SW 1271 (cell line): Measurements from ENCODE around the gene TPRG1L.
A peak's percentile ranks its signal among the peaks of the same experiment; 100 is the strongest.
"Not testable (repeated sequence)": the region's sequence is repeated elsewhere in the genome, so short reads cannot be mapped to it uniquely, and the experiment has no call there.

Source experiments
- DNase-seq, 2 experiments: peaks; one replicate each; lab custom pipeline; 2025; lab: John Stamatoyannopoulos, UW

The TPRG1L gene

DNA sequence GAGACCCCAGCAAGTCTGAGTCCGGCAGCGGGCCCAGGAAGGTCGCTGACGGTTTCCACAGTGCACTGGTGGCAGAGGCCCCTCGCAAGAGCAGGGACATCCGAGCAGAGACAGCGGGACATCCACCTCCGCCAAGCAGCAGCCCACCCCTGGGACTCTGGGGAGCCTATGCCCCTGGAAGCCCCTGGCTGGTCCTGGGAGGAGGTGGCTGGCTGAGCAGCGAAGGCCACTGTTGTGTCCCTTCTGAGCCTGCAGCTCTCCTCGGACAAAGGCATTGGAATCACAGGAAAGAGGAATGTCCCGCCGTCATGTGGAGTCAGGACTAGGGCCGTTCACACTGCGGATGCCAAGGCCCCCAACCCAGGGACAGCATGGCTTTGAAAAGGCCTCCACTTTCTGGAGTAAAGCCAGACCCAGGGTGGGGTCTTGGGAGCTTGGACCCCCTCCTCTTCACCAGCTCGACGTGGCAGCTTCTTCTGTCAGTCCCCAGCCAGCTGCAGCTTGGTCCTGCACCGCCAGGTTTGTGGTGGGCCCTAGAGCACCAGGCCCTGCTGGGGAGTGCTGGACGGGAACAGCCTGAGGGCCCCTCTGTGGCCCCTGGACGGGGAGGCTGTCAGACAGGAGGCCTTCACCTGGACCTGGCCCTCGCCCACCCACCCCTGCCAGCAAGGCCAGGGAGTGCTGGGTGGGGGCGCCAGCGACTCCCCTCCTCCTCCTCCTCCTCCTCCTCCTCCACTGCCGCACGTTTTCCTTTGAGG, 14.9 kb upstream of the TPRG1L start:
- DNase-seq: no peak

DNA sequence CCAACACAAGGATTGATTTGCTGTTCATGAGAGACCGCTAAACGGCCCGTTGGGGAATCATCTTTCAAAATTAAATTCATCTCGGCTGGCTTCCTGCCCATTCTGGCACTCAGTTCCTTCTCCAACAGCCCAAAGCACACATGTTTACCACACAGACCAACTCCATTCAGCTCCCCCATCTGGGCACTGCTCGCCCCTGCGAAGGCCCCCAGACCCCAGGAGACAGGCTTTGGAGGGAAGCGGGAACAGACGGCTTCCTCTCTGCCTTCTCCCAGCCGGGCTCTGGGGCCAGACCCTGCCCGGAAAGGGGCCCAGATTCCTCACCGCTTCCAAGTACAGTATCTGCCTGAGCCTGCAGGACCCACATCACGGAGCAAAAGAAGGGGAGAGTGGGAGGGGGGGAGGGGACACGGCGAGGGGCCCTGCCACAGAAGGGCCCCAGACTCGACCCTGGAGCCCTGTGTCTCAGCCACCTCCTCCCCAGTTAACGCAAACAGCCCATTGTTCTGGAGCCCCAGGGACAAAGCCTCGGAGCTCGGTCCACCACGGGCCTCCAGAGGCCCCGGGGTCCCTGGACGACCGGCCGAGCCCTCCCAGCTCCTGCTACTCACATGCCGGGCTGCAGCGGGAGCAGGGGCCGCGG, 14.2 kb upstream of the TPRG1L start:
- no peak for DNase-seq

DNA sequence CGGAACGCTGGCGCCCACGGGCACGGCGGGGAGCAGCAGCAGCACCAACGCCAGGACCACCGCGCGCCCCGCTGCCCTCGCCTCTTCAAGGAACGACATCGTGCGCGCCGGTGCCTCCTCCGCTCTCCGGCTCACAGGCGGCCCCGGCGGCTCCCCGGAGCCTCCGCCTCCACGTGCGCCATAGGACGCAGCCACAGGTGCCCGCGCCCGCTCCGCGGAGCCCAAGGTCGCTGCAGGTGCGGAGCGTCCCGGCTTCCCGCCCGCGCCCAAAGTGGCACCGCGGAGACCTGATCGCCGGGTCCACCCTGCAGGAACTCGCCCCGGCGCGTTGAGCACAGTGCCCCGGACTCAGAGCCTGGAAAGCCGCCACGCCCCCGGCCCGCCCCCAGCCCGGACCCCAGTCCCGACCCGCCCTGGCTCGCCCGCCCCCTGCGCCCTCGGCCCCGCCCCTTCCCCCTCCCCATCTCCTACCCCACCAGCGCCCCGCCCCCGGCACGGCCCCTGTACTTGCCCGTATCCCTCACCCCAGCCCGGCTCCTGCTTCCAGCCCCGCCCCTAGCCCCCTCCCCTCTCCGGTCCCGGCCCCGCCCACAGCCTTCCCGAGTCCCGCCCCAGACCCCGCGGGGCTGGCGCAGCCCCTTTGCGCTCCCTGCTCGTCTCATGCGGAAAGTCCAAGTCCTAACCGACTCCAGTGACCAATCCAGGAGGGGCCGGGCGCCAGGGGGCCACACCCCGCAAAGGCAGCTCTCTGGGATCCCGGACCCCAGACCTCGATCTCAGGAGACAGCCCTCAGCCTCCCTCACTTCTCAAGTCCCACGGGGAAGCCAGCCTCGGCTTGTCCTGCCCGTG, 13.4 kb upstream of the TPRG1L start, which contains the start of gene MEGF6:
Gene MEGF6, minus strand, starts transcription at position 339 of the 850 bp plus-strand sequence. Its CDS starts 240 bp downstream, at position 99.
- DNase-seq: peak in 1 of 2 experiments; percentile 48

DNA sequence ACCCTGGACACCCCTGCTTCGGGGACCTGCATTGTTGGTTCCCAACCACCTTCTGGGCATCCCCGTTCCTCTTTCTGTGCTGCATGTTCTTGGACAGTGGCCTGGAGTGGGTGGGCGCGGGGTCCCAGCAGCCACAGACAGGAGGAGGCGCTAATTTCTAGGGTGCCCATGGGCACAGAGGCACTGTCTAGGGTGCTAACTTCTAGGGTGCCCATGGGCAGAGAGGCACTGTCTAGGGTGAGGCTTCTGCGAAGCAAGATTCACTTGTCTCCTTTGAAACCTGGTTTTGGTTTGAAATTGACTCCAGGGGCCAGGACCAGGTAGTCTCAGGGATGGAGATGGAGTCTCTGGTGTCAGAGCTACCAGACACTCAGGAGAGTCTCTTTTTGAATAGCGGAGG, 12.7 kb upstream of the TPRG1L start:
- no peak for DNase-seq

DNA sequence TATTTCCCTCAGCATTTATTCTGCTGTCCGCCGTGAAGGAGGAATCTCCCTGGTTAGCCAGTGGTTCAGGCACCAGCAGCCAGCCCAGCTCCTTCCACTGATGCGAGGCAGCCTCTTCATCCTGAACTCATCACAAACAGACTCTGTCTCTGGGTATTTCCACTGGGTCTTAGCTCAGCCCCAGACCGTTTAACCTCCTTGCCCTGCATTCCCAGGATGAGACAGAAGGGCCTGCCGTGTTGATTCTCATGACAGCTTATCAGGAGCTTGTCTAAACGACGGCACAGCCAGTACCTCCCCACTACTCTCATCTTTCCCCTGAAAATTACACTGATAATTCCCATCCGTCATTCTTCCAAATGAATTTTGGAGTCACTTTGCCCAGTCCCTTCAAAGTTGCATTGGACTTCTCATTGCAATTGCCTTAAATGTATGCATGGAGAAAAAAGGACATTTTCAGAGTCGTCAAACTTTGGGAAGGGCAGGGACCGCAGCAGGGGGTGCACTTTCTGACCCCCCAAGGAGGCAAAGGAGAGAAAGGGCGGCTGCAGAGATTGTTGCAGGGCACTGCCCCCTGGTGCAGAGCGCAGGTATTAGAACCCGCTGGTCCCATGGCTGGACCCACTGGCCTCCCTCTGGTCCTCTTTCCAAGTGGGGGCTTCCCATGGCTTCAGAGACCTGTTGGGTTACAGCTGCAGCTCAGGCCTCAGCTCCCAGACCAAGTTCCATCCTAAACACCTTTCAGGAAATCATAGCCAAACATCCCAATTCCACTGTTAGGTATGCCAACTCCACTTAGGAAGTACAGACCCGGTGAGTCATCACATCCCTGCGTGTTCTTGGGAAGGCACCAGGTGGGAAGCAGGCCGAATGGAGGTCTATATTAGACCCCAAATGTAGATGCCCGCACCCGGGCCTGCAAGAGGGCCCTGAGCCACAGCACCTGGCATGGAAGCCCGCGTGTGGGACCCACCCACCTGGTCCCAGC, 9.8 kb upstream of the TPRG1L start:
- DNase-seq: no peak

DNA sequence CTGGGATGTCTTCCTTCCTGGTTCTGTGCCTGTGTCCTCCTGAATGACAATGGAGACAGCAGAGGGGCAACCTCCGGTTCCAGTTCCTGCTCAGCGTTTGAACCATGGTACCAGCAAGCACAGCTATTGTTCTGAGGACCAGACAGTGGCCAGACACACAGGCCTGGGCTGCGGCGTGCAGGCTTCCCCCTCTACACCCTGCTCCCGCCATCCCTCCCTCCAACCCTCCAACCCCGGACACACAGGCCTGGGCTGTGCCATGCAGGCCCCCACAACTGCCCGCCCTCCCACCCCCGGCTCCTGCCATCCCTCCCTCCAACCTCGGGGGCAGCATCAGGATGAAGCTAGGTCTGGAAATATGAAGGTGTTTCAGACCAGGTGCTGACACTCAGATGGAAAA, 8.0 kb upstream of the TPRG1L start:
- DNase-seq: no peak

DNA sequence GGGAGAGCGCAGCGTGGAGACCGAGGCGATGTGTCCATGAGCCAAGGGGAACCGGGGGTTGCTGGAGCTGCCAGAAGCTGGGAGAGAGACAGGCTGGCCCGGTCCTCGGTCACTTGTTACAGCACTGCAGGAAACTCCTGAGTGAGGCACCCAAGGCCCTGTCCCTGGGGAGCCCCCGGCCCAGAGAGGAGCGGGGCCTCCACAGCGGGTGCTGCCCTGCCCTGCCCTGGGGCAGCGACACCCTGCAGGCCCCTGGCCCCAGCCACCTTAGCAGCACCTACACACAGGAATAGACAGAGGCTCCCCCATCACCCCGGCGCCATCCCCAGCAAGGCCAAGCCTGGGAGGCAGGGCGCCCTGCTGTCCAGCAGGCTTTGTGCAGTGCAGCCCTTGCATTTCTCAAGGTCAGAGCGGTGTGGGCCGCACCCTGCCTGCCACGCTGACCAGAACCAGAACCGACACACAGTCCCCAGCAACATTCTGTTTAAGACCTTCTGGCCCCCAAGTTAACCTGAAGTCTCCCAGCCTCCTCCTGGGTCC, 6.9 kb upstream of the TPRG1L start:
- DNase-seq: no peak

DNA sequence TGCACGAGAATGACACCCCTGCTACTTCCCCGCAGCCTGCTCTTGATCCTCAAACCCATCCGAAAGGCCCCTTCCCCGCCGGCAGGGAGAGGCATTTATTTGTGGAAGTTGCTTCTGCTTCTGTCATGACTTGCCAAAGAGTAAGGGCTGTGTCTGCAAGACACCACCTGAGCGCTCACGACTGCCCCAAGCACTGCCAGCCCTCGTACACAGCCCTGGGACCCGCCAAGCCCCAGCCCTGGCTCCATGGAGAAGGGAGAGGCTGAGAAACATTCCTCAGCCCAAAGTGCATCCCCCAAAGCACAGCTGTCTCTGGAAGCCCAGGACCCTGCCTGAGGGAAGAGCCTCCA, 6.3 kb upstream of the TPRG1L start:
- no peak for DNase-seq

DNA sequence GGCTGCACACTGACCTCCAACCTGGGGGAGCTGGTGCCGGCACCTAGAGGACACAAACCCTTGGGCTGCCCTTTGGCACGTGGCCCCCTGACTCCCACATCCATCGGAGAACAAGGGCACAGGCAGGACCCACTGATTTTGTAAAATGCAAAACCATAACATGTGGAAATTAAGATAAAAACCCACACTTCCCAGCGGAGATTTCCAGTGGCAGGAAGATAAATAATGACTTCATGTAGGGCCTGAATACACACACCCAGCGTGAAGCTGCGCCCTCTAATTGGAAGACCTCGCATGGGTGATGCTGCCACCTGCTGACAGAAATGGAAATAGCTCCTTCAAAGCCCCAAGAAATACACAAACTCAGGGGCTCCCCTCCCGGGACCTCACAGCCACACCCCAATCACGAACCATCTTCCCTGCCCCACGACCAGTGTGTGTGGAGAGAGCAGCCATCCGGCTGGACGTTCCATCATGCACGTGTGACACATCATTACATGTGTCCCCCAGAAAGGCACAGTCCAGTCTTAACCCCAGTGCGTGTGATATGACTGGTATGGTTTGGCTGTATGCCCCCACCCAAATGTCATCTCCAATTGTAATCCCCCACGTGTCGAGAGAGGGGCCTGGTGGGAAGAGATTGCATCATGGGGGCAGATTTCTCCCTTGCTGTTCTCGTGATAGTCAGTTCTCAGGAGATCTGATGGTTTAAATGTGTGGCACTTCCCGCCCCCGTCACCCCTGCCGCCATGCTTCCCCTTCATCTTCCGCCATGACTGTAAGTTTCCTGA, 5.7 kb upstream of the TPRG1L start:
- peak in 1 of 2 experiments; percentile 41 for DNase-seq

DNA sequence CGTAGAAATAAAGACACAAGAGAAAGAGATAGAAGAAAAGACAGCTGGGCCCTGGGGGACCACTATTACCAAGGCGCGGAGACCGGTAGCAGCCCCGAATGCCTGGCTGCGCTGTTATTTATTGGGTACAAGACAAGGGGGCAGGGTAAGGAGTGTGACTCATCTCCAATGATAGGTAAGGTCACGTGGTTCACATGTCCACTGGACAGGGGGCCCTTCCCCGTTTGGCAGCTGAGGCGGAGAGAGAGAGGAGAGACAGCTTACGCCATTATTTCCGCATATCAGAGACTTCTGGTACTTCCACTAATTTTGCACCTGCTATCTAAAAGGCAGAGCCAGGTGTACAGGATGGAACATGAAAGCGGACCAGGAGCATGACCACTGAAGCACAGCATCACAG, 4.1 kb upstream of the TPRG1L start:
- no peak for DNase-seq

DNA sequence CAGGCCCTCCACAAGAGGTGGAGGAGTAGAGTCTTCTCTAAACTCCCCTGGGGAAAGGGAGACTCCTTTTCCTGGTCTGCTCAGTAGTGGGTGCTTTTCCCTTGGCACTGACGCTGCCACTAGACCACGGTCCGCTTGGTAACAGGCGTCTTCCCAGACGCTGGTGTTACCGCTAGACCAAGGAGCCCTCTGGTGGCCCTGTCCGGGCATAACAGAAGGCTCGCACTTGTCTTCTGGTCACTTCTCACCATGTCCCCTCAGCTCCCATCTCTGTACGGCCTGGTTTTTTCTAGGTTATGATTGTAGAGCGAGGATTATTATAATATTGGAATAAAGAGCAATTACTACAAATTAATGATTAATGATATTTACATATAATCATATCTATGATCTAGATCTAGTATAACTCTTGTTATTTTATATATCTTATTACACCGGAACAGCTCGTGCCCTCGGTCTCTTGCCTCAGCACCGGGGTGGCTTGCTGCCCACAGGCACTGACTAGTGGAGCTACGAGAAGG, 3.6 kb upstream of the TPRG1L start:
- DNase-seq: peak in 1 of 2 experiments; percentile 7

DNA sequence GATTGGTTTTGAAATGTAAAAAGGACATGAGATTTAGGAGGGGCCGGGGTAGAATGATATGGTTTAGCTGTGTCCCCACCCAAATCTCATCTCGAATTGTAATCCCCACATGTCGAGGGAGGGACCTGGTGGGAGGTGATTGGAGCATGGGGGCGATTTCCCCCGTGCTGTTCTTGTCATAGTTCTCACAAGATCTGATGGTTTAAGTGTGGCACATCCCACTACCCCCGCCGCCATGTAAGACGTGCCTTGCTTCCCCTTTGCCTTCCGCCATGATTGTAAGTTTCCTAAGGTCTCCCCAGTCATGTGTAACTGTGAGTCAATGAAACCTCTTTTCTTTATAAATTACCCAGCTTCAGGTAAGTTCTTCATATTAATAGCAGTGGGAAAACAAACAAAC, 2.7 kb upstream of the TPRG1L start:
- DNase-seq: not testable (repeated sequence)

DNA sequence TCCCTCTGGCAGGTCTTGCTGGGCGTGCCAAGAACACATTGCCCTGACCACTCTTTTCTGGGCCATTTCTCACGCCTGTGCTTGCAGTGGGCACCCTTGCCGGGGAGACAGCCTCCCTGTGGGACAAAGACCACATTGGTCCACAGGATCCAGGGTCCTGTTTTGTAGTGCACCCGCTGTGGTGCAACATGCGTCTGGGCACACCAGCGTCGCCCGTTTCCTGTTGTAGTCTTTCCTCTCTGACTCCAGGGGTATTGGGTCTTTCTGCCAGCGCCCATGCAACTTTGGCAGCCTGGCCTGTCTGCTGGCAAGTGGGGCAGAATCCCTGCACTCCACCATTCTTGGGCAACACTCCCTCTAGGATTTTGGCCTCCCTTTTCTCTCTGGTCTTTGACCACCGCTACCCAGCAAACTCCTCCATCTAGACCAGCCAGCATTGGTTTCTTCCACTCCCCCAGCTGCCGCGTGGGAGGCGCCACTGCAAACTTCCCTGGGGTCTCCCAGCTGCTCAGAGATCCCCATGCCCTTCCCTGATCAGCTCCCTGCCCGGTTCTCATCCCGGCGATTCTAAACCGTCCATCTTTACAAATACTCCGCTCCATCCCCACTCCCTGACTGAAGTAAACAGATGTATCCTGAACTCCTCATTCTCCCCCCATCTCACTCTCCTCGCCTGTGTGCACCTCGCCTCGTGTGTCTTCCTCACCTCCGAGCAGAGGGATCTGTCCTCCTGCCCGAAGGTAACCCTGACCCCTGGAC, 1.2 kb upstream of the TPRG1L start:
- DNase-seq: no peak

DNA sequence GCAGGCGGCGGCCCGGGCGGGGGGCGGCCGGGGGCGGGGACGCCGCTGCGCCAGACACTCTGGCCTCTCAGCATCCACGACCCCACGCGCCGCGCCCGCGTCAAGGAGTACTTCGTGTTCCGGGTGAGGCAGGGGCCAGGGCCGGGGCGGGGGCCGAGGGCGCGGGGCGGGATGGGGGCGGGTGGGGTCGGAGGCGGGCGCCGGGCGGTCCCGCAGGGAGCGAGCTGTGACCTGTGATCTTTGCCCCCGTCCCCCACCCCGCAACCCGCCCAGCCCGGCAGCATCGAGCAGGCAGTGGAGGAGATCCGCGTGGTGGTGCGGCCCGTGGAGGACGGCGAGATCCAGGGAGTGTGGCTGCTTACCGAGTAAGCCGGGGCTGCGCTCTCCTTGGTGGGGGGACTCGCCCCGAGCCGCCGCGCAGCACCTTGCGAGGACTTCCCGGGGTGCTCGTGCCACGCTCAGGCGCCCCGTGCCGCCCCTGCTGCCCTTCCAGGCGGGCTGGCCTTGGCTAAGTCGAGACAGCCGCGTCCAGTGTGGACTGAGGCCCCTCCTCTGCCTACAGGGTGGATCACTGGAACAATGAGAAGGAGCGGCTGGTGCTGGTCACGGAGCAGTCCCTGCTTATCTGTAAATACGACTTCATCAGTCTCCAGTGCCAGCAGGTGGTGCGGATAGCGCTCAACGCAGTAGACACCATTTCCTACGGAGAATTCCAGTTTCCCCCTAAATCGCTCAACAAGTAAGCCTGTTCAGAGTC, 514 bp downstream of the TPRG1L start:
- DNase-seq: peak in 1 of 2 experiments; percentile 15

DNA sequence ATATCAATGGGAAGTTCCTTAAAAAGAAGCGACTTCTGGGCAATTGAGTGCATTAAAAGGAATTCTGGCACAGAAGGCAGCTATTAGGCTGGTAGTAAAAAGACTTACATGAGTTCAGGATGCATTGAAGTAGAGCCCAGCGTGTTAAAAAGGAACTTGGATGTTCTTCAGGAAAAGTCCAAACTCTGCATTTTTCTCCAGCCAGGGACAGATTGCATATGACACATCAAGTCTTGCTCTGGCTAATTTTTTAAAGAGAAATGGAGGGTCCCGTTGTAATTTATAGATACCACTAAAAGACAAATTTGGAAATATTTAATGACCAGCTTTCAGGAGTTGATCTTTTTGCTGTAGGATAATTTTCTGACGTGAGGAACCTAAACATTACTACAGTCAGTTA, 1.2 kb downstream of the TPRG1L start:
- DNase-seq: no peak

DNA sequence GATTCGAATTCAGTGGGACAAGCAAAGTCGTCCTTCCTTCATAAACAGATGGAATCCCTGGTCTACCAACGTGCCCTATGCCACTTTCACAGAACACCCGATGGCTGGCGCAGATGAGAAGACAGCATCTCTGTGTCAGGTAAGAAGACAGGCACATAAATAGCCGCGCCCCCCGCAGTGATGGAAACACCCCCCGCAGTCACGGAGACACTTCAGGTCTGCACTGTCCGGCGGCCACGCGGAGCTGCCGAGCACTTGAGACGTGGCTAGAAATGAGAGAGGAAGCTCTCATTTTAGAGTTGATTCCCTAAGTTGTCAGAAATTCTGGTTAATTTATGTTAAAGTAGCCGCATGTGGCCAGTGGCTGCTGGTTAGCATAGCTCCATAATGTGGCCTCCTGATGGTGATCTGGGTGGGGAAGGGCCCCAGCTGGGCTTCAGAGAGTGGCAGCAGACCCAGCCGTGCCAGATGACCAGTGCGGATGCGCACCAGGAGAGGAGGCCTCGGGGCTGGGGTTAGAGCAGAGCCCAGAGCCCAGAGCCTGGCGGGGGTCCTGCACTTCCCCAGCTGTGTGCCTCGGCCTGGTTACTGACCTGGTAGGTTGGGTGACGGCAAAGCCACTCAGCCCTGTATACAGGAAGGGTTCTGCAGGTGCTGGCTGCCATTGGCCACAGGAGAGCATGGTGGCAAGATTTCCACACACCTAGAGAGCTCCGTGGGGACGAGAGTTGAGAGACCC, 2.9 kb downstream of the TPRG1L start:
- DNase-seq: no peak

DNA sequence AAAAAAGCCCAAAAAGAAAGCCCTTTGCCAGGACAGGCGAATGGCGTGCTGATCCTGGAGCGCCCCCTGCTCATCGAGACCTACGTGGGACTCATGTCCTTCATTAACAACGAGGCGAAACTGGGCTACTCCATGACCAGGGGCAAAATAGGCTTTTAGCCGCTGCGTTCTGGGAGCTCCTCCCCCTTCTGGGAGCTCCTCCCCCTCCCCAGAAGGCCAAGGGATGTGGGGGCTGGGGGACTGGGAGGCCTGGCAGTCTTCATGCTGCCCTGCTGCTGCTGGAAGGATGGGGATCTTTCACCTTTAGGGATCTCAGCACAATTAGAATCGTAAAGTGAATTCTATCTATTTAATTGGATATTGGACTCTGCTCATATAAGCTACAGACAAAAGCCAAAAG, 3.6 kb downstream of the TPRG1L start:
- DNase-seq: no peak

DNA sequence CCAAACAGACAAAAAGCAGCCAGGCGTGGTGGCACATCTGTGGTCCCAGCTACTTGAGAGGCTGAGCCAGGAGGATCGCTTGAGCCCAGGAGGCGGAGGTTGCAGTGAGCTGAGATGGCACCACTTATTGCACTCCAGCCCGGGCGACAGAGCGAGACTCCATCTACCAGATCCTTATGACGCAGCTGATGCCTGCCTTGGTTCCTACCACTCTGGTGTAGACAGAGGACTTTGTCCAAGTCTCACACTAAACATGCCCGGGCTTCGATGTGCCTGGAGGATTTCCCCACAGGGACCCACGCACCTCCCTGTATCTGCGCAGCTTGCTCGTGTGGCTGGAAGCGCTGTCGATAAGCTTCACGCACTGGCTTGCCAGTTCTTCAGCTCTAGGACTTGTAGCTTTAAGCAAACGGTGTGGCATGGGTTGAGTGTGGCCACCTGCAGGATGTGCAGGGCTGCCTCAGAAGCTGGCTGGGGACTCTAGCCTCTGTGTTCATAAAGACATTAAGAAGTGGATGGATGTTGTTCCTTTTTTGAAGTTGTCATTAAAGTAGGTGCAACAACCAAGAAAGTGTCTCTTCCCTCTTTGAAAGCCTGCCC, 4.8 kb downstream of the TPRG1L start:
- no peak for DNase-seq
